ENCODE data around the gene SRPK1.

SRPK1 gene

GRCh38 chr6:35903679-35904078 is 17.2 kb downstream of the SRPK1 start:
- H4K20me1 ChIP-seq (ENCODE audit: control insufficient read depth, insufficient read depth, low read depth, low read length), result no peaks in the 10 kb centered on the region; the same call in 1 of the 2 replicates
- no peaks in the 10 kb centered on the region for H3F3A ChIP-seq (ENCODE audit: control insufficient read depth, insufficient read depth)
- no peaks in the 10 kb centered on the region for H3K27me3 ChIP-seq (ENCODE audit: control insufficient read depth, low read length)
- H3K36me3 ChIP-seq (ENCODE audit: control insufficient read depth, low read length), result peaks cover 80% of the 10 kb centered on the region
- peaks cover 97% of the 10 kb centered on the region for H3K79me2 ChIP-seq (ENCODE audit: control insufficient read depth, low read length)
- no peak overlapping the region for H3K4me2 ChIP-seq (ENCODE audit: low read length)
- no peaks in the 10 kb centered on the region for H3K4me1 ChIP-seq (ENCODE audit: control insufficient read depth, low read length)
- no peak overlapping the region for H3K4me3 ChIP-seq (ENCODE audit: low read length)
- TF ChIP-seq CTCF (IDR thresholded peaks at IDR 0.05; ENCODE audit: low read depth, low read length, poor library complexity, severe bottlenecking) (no peak), EZH2phosphoT487 (IDR thresholded peaks at IDR 0.05; ENCODE audit: borderline replicate concordance, low read length) (no peak)
- no peak overlapping the region for H3K27ac ChIP-seq (ENCODE audit: low read depth, low read length)
- no peaks in the 10 kb centered on the region for H3K9me2 ChIP-seq (replicated peaks; ENCODE audit: control insufficient read depth, low read length)
- peaks cover 4% of the 10 kb centered on the region for H3K9me3 ChIP-seq (ENCODE audit: control insufficient read depth, insufficient read depth, low read length)

GRCh38 chr6:35900448-35900847 is 20.4 kb downstream of the SRPK1 start:
- Histone ChIP-seq H3K4me1 (ENCODE audit: control insufficient read depth, low read length) (peaks cover 4% of the 10 kb centered on the region), H3K27me3 (ENCODE audit: control insufficient read depth, low read length) (no peaks in the 10 kb centered on the region), H3K36me3 (ENCODE audit: control insufficient read depth, low read length) (peaks cover 78% of the 10 kb centered on the region), H4K20me1 (ENCODE audit: control insufficient read depth, insufficient read depth, low read depth, low read length) (no peaks in the 10 kb centered on the region), H3K9me3 (ENCODE audit: control insufficient read depth, insufficient read depth, low read length) (no peaks in the 10 kb centered on the region), H3K9me2 (replicated peaks; ENCODE audit: control insufficient read depth, low read length) (no peaks in the 10 kb centered on the region), H3K4me3 (ENCODE audit: low read length) (no peak overlapping the region), H3K27ac (ENCODE audit: low read depth, low read length) (no peak overlapping the region), H3K4me2 (ENCODE audit: low read length) (no peak overlapping the region), H3K79me2 (ENCODE audit: control insufficient read depth, low read length) (peaks cover 98% of the 10 kb centered on the region), H3F3A (ENCODE audit: control insufficient read depth, insufficient read depth) (no peaks in the 10 kb centered on the region)
- TF ChIP-seq CTCF (IDR thresholded peaks at IDR 0.05; ENCODE audit: low read depth, low read length, poor library complexity, severe bottlenecking) (no peak), EZH2phosphoT487 (IDR thresholded peaks at IDR 0.05; ENCODE audit: borderline replicate concordance, low read length) (no peak)

- no peaks in the 10 kb centered on the region for H3K9me2 ChIP-seq (replicated peaks; ENCODE audit: control insufficient read depth, low read length)
- no peak overlapping the region for H3K4me3 ChIP-seq (ENCODE audit: low read length)
- H3K9me3 ChIP-seq (ENCODE audit: control insufficient read depth, insufficient read depth, low read length), result no peaks in the 10 kb centered on the region
- H4K20me1 ChIP-seq (ENCODE audit: control insufficient read depth, insufficient read depth, low read depth, low read length), result no peaks in the 10 kb centered on the region
- H3K27ac ChIP-seq (ENCODE audit: low read depth, low read length), result no peak overlapping the region
- peaks cover 99% of the 10 kb centered on the region for H3K79me2 ChIP-seq (ENCODE audit: control insufficient read depth, low read length)
- no peaks in the 10 kb centered on the region for H3F3A ChIP-seq (ENCODE audit: control insufficient read depth, insufficient read depth)
- H3K4me2 ChIP-seq (ENCODE audit: low read length), result no peak overlapping the region
- peaks cover 9% of the 10 kb centered on the region for H3K4me1 ChIP-seq (ENCODE audit: control insufficient read depth, low read length)
- no peaks in the 10 kb centered on the region for H3K27me3 ChIP-seq (ENCODE audit: control insufficient read depth, low read length)
- peaks cover 61% of the 10 kb centered on the region for H3K36me3 ChIP-seq (ENCODE audit: control insufficient read depth, low read length)
- TF ChIP-seq CTCF (IDR thresholded peaks at IDR 0.05; ENCODE audit: low read depth, low read length, poor library complexity, severe bottlenecking), result no peak
- TF ChIP-seq EZH2phosphoT487 (IDR thresholded peaks at IDR 0.05; ENCODE audit: borderline replicate concordance, low read length), result no peak
These were observed 22.9 kb downstream of the SRPK1 start for GRCh38 chr6:35898003-35898402.

Measured in DOHH2 (cell line).